ENCODE data around the gene PLPPR3.

PLPPR3 gene, protein sequence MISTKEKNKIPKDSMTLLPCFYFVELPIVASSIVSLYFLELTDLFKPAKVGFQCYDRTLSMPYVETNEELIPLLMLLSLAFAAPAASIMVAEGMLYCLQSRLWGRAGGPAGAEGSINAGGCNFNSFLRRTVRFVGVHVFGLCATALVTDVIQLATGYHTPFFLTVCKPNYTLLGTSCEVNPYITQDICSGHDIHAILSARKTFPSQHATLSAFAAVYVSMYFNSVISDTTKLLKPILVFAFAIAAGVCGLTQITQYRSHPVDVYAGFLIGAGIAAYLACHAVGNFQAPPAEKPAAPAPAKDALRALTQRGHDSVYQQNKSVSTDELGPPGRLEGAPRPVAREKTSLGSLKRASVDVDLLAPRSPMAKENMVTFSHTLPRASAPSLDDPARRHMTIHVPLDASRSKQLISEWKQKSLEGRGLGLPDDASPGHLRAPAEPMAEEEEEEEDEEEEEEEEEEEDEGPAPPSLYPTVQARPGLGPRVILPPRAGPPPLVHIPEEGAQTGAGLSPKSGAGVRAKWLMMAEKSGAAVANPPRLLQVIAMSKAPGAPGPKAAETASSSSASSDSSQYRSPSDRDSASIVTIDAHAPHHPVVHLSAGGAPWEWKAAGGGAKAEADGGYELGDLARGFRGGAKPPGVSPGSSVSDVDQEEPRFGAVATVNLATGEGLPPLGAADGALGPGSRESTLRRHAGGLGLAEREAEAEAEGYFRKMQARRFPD

DNA sequence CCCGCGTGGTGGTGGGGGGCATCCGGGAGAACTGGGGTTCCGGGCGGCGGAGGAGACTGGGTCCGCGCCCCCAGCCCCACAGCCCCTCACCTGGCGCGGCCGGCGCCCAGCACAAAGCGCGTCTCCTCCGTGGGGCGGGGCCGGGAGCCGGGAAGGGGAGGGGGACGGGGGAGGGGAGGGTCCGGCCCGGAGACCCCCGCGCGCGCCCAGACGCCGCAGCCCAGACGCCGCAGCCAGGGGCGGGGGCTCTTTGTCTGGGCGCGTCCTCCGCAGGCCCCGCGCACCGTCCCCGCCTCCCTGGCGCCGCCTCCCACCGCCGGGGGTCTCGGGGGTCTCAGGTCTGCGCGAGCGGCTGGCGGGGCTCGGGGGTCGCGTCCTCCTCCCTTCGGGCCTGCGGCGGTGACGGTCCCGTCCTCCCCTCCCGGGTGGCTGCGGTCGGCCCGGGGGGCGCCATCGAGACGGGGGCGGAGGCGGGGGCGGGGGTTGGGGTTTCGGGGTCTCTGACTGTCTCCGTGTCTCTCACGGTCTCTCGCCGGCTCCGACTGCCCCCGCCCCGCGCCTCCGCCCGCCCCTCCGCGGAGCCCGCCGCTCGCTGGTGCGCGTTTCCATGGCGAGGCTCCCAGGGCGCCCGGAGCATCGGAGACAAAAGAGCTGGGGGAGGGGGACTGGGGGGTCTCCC lies at the start of gene PLPPR3:
Gene PLPPR3, minus strand, starts transcription at position 131 of the 679 bp plus-strand sequence. CDS start 396 bp downstream, outside the sequence.
- no peak for DNase-seq

DNA sequence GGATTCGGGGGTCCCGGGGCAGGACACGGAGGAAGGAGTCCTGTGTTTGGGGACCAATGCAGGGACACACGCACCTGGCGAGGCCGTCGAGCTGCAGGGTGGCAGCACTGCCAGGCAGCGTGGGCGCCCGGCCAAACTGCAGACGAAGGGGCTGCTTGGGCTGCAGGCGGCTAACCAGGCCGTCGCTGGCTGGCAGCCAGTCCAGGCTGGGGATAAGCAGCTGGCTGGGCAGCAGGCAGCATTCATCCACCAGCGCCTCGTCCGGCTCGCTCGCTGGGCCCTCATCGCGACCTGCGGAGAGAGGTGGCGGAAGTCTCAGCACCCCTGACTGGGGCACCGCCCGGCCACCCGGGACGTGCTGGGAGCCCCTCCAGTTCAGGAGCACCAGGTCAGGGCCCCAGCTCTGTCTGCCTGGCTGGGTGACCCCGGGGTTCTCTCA lies 49.2 kb upstream of the PLPPR3 start:
- DNase-seq = no peak

DNA sequence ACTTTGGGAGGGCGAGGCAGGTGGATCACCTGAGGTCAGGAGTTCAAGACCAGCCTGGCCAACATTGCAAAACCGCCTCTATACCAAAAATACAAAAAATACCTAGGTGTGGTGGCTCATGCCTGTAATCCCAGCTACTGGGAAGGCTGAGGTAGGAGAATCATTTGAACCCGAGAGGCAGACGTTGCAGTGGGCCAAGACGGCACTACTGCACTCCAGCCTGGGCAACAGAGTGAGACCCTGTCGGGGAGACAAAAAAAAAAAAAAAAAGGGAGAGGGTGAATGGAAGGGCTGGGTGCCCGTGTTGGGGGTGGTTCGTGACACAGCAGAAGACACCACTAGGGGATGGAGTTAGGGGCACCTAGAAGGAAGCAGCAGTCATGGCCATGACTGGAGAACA lies 48.6 kb upstream of the PLPPR3 start:
- no peak for DNase-seq

DNA sequence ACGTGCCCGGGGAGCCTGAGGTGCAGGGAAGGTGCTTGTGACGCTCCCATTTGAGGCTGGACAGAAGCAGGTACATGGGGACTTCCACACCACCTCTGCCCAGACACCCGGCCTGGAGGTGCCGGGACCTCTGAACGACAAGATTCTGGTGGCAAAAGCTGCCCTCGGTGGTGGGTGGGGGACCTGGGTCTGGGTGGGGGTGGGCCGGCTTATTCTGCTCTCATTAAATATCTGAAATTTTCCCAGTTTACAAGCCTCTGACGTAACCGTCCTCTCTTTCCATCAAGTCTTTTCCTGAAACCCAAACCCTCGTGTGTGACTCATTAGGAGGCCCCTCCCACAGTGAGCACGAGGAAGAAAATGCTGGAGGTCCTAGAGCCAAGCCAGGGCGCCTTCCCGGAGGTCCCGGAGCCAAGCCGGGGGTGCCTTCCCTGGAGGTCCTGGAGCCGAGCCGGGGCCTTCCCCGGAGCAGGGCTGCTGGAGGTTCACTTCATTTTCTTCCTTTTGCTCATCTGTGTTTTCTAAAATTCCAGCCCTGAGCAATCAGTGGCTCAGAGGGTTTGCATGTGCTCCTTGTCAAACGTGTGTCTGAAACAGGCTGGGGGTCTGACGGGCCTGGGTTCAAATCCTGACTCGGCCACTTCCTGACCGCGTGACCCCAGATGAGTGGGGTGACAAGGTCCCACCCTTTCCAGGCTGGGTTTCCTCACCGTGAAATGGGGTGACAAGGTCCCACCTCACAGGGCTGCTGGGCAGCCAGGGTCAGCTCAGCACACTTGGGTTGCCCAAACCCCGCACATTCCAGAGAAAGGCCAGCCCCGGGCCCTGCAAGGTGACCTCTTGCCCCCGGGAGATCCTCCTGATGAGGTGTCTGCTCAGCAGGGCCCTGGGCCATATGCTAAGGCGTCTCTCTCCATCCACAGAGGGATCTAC lies 47.8 kb upstream of the PLPPR3 start:
- no peak for DNase-seq

DNA sequence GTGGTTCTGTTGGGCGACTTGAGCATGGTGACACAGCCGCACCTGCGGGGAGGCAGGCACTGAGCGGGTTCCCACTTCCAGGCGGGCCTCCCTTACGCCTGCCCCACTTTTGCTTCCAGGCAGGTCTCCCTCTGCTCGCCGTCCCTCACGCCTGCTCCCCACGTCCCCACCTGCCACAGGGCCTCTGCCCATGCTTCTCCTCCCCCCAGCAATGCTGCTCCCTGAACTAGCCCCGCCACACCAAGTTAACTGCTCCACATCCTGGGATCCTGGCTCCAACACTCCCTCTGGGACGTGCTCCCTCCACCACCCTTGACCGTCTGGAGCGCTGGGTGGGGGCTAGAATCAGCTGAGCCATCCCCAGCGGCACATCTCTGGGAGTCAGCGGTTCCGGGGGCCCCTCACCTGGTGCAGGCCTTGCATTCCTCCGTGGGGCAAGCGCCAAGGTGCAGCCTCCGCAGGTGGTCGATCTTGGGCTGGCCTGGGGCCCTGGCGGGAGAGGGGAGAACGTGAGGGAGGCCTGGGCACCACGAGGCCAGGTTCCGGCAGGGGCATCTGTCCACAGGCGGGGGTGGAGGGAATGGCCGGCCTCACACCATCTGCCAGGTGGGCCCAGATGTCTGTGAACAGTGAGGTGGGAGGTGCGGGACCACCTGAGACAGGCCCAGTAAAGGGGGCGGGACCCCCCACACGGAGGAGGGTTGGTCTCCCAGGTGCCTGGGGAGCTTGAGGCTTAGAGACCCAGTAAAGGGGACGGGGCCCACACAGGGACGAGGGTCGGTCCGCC lies 46.9 kb upstream of the PLPPR3 start:
- DNase-seq = no peak

DNA sequence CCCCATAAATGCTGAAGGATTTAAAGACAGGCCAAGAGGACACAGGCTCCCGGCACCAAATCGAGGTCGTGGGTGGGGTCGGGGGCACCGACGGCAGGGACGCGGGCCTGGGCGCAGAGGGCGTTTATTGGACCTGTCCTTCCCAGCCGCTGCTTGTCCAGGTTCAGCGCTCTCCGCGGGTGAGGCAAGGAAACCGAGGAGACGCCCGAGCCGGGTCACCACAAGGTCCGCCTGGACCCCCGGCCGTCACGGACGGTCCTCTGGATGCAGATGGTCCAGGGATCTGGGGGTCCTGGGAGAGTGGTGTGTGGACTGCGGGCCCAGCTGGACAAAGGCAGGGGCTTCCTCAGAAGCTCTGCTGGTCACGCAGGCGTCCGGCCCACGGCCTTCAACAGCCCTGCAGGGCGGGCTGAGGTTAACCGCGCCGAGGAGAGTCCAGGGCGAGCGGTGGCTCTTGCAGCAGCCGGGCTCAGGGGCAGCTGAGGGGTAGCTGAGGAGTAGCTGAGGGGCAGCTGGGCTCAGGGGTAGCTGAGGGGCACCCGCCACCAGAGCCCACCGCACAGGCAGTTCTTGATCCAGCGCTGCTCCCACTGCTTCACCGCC lies 46.2 kb upstream of the PLPPR3 start:
- no peak for DNase-seq

DNA sequence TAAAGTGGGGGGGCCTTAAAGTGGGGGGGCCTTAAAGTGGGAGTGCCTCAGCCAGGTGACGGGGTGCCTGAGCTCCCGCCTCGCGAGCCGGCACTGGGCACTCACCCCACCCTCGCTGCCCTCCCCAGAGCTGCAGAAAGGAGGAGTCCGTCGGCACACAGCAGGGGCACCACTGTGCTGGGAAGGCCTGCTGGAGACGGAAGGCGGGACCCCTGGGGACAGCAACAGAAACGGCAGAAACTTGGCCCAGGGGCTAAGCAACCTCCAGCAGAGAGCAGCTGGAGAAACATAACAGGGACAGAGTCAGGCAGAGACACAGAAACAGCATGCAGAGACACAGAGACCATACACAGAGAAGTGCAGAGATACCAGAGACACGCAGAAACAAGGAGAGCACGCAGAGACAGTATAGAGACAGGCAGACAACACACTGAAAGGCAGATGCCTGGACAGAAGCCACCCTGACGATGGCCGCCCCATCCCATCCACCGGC lies 45.6 kb upstream of the PLPPR3 start:
- no peak for DNase-seq

DNA sequence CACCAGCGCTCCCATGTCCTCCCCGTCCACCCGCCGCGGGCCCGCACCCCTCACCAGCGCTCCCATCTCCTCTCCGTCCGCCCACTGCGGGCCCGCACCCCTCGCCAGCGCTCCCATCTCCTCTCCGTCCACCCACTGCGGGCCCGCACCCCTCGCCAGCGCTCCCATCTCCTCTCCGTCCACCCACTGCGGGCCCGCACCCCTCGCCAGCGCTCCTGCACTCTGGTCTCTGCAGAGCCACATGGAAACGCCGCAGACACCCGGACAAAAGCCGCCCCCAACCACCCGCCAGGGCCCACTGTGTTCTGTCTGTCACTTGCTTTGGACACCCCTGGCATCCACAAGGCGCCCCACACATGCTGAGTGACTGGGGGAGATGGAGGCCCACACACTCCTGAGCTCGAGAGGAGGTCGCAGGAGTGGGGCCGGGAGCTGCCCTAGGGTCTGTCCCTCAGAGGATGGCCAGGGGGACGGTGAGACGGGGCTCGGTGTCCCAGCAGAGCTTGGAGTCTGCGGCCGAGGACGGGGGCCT lies 45.1 kb upstream of the PLPPR3 start:
- DNase-seq = no peak

DNA sequence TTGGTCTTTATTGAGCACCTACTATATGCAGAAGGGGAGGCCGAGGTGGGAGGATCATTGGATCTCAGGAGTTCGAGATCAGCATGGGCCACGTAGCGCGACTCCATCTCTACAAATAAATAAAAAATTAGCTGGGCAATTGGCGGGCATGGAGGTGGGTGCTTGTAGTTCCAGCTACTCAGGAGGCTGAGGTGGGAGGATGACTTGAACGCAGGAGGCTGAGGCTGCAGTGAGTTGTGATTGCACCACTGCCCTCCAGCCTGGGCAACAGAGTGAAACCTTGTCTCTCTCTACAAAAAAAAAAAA lies 41.5 kb upstream of the PLPPR3 start:
- no peak for DNase-seq

DNA sequence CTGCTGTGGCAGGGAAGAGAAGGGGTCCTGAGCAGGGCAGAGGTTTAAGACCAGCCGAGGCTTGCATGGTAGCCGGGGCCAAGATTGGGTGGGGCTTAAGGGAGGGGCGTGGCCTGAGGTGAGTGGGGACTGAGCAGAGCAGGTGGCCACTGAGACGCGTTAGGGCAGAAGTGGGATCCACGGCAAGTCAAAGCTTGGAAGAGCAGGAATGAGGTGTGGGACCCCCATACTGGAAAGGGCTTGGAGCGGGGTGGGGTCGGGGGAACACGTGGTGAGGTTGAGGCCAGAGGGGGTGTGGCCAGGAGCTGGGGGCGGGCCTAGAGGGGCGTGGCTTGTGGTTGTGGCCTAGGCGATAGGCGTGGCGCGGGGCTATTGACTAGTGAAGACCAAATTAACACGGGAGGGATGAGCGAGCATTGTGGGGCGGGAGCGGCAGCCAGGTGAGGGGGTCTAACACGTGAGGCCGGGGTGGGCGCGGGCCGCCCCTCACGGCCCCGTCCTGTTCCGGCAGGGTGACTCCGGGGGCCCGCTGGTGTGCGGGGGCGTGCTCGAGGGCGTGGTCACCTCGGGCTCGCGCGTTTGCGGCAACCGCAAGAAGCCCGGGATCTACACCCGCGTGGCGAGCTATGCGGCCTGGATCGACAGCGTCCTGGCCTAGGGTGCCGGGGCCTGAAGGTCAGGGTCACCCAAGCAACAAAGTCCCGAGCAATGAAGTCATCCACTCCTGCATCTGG lies 41.0 kb upstream of the PLPPR3 start:
- peak; percentile 92 for DNase-seq

DNA sequence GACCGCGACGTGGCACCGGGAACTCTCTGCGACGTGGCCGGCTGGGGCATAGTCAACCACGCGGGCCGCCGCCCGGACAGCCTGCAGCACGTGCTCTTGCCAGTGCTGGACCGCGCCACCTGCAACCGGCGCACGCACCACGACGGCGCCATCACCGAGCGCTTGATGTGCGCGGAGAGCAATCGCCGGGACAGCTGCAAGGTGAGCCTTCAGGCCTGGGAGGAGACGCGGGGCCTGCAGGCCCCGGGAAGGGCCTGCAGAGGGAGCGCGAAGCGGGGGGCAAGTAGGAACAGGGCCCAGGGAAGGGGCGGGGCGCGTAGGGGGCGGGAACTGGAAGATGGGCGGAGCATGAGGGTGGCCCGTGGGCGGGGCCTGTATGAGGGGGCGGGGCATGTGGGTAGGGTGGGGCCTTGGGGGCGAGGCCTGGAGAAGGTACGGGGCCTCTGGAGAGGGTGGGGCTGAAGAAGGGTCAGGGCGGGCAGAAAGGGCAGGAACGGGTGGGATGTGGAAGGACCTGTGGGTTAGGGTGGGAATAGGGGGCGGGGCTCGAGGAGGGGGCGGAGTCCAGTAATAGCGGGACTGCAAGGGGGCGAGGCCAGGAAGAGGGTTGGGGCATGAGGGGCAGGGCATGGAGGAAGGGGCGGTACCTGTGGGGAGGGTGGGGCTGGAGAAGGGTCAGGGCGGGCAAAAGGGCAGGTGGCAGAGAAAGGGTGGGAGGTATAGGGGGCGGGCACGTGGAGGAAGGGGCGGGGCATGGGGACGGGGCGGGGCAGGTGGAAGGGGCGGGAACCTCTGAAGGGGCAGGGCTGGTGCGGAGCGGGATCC lies 40.2 kb upstream of the PLPPR3 start:
- DNase-seq = peak; percentile 88

DNA sequence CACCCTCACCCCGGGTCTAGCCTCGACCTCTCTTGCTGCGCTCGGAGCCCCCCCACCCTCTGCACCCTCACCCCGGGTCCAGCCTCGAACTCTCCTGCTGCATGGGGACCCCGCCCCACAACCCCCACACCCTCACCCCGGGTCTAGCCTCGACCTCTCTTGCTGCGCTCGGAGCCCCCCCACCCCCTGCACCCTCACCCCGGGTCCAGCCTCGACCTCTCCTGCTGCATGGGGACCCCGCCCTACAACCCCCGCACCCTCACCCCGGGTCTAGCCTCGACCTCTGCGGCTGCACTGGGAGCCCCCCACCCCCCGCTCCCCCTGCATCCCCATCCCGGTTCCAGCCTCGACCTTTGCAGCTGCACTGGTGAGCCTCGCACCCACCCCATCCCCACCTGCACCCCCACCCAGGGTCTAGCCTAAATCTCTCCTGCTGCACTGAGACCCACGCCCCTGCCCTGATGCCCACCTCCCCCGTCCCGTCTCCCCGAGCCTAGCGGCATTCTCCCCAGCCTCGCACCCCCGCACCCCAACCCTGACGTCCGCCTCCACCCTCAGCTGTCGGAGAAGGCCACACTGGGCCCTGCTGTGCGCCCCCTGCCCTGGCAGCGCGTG lies 39.5 kb upstream of the PLPPR3 start:
- DNase-seq = no peak

DNA sequence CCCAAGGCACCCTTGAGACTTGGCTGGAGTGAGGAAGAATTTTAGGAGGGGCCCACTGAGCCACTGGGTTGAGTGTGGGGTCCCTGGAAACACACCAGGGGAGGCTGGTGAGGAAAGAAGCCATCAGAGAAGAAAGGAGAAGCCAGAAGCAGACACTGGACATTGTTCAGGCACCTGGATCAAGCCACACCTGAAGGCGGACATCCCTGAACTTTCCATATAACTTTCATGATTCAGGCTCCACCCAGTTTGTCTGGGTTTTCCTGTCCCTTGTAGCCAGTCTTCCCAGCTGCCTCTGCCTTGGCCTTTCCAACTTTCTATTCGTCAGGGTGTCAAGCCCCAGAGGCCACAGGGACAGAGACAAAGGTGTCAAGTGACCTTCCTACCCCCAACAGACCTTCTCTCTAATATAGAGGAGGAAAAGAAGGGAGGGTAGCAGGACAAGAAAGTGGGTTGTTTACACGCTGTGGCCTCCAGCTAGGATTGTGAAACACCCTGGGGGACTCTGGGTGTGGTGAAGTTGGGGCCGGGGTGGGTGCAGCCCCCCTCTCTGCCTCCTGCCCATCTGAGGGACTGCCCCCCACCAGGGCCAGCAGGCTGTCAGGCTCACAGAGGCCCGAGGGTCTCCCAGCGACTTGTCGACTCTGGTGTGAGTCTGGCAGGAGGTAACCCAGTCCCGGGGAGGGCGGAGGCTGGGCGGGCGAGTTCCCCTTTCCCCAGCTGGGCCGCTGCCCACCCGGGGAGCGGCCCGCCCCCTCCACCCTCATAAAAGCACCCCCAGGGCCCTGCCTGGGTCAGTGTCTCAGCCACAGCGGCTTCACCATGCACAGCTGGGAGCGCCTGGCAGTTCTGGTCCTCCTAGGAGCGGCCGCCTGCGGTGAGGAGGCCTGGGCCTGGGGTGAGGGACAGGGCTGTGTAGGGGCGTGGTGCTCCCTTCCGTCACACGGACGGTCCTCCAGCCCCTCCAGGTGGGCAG lies 37.4 kb upstream of the PLPPR3 start, which contains the start of gene CFD:
Gene CFD, plus strand, starts transcription at position 797 of the 976 bp plus-strand sequence. Its CDS starts 26 bp downstream, at position 823.
- no peak for DNase-seq

DNA sequence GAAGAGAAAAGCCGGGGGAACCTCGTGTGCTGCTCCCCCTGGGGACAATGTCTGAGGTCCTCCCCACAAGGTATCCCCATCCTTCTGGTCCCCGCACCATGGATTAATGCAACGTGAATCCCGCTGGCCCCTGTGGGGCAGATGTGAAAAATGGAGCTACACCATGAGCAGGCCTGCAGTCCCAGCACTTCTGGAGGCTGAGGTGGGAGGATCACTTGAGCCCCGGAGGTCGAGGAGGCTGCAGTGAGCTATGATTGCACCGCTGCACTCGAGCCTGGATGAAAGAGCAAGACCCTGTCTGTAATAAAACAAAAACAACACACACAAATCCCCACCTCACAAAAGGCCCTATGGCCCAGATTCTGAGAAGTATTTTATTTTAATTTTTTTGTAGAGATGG lies 36.5 kb upstream of the PLPPR3 start:
- no peak for DNase-seq

DNA sequence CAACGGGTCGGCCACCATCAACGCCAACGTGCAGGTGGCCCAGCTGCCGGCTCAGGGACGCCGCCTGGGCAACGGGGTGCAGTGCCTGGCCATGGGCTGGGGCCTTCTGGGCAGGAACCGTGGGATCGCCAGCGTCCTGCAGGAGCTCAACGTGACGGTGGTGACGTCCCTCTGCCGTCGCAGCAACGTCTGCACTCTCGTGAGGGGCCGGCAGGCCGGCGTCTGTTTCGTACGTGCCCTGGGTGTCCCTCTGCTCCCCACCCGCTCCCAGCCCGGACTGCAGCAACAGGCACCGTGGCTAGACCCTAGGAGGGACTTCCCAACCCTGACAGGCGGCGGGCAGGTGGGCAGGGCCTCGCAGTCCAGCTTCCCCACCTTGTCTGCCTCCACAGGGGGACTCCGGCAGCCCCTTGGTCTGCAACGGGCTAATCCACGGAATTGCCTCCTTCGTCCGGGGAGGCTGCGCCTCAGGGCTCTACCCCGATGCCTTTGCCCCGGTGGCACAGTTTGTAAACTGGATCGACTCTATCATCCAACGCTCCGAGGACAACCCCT lies 33.9 kb upstream of the PLPPR3 start:
- no peak for DNase-seq

DNA sequence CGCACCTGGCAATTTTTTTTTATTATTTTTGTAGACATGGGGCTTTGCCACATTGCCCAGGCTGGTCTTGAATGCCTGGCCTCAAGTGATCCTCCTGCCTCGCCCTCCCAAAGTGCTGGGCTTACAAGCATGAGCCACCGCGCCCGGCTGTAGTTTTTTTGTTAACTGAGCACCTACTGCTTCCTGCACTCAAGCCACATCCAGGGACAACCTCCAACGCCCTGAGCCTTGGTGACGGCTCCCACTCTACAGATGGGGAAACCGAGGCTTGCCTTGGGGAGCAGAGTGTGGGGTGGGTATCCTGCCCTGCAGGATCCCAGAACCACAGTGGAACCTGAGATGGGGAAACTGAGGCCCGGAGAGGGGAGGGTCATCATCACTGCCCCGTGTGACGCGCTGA lies 33.4 kb upstream of the PLPPR3 start:
- DNase-seq = no peak

DNA sequence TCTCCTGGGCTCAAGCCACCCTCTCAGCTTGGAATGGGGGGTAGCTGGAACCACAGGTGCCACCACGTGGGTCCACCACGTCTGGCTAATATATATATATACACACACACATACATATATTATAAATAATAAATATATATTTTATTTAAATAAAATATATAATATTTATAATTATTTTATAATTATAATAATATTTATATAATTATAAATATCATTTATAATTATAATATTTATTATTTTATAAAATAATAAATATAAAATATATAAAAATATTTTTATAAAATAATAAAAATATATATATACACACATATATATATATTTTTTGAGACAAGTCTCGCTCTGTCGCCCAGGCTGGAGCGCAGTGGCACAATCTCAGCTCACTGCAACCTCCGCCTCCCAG lies 32.8 kb upstream of the PLPPR3 start:
- no peak for DNase-seq

All from activated effector memory CD4-positive, alpha-beta T cell treated with anti-CD3 and anti-CD28 coated beads, Interleukin-2, amount 50 U/mL, for 16 hours (primary cell).